ENCODE results near the gene ST6GAL1.
"Not testable (repeated sequence)": the region's sequence is repeated elsewhere in the genome, so short reads cannot be mapped to it uniquely, and the experiment has no call there.

ST6GAL1 gene

GRCh38 chr3:187025656-187026316, 95.5 kb downstream of the ST6GAL1 start:
- DNase-seq: no peak

- no peak for DNase-seq
These were observed 96.0 kb downstream of the ST6GAL1 start for GRCh38 chr3:187026317-187026670.

GRCh38 chr3:187027531-187028278, 97.4 kb downstream of the ST6GAL1 start:
- DNase-seq: no peak

GRCh38 chr3:187031934-187032333, 101.6 kb downstream of the ST6GAL1 start:
- no peak for DNase-seq

GRCh38 chr3:187036394-187036793, 106.1 kb downstream of the ST6GAL1 start:
- no peak for DNase-seq

GRCh38 chr3:187039100-187039722, 108.9 kb downstream of the ST6GAL1 start:
- DNase-seq: no peak

- no peak for DNase-seq
These were observed 109.5 kb downstream of the ST6GAL1 start for GRCh38 chr3:187039723-187040414.

DNA sequence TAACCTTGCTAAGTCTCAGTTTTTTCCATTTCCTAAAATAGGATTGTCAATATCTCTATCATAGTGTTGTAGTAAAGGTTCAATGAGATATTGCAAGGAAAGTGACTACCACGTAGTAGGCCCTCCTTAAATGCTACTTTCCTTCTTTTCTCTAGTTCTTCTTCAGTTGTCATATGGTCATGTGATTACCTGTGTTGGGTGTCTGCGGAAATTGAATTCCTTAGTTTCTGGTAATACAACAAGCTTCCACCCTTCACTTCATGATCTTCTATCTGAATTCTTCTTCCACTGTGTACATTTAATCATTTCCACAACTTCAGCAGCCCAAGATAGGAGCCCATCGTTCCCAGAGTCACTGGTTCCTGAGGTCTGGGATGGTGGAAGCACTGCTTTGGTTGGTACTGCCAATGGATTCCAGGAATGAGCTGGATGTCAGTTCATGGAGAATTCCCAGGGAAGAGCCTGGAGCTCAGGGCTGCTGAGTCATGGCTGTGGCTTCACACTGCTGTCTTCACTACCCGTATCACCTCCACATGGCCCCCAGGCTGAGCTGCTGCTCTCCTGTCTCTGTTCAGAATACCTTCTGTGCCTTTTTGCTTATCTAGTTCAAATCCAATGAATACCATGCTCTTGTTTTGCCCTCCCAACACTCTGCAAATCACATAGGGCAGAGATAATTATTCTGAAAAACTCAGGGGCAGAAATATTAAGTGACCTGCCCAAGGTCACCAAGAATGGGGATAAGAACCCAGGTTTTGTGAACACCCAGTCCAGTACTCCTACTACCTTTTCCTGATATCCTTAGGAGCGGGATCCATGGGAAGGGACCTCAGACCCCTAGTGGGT, 110.4 kb downstream of the ST6GAL1 start:
- no peak for DNase-seq

- DNase-seq: no peak
These were observed 111.3 kb downstream of the ST6GAL1 start for GRCh38 chr3:187041362-187042307.

GRCh38 chr3:187042346-187042745, 112.0 kb downstream of the ST6GAL1 start:
- DNase-seq: no peak

- no peak for DNase-seq
These were observed 112.6 kb downstream of the ST6GAL1 start for GRCh38 chr3:187042874-187043458.

- DNase-seq: no peak
These were observed 113.9 kb downstream of the ST6GAL1 start for GRCh38 chr3:187044206-187044605.

DNA sequence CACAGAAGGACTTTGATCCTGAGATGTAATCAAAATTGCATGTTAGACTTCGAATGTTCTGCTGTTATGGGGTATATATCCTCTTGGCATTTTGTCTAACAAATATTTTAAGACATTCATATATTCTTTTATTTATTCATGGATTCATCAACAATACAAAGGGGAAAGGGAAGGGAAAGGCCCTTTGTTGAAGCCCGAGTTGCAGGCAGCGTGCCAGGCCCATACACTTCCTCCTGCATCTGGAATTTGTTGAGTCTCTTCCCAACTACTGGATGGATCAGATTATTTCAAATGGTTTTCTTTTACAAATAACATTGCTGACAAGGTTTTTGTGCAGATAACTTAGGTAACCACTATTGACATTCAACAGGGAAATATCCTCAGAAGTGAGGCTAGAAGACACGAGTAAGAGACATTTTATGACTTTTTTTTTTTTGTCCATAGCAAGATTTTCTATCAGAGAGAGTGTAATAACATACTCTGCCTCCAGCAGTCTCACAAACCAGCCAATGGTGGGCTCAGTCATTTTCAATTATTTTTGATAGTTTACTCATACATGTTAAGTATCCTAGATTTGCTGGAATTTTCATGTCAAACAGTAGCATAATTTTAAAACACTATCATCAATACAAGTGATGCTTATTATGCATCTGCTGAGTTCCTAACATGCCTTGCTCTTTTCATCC, 114.7 kb downstream of the ST6GAL1 start:
- no peak for DNase-seq

GRCh38 chr3:187046033-187046432, 115.7 kb downstream of the ST6GAL1 start:
- no peak for DNase-seq

DNA sequence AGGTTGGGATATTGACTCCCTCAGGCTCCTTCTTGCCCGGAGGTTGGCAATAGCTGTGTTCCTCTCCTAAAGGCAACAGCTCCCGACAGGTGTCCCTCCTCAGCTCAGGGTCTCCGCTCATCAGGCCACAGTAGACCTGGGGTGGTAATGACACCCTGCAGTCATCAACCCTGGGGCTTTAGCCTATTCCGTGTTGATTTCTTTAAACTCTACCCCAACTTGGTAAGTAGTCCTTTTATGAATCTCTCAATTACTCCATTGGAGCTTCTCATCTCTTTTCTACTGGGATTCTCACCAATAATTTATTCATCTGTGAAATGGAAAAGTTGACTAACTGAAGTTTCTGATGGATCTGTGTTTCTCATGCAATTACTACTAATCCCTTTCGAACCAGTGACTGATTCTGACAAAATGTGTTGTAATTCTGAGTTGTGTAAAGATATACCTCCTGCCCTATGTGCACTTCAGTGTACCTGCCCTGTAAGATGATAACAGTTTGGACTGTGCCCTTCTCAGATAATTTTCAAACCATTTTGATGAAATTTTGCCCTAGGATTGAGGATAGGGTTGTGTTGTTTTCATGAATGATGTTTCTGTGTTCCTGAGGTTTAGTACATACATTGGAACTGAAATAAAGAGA, 119.3 kb downstream of the ST6GAL1 start:
- no peak for DNase-seq

- no peak for DNase-seq
These were observed 120.7 kb downstream of the ST6GAL1 start for GRCh38 chr3:187051066-187051465.

GRCh38 chr3:187051724-187052366, 121.5 kb downstream of the ST6GAL1 start:
- DNase-seq: no peak

DNA sequence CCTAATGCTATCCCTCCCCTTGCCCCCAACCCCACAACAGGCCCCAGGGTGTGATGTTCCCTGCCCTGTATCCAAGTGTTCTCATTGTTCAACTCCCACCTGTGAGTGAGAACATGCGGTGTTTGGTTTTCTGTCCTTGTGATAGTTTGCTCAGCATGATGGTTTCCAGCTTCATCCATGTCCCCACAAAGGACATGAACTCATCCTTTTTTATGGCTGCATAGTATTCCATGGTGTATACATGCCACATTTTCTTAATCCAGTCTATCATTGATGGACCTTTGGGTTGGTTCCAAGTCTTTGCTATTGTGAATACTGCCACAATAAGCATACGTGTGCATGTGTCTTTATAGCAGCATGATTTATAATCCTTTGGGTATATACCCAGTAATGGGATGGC, 122.1 kb downstream of the ST6GAL1 start:
- DNase-seq: not testable (repeated sequence)

DNA sequence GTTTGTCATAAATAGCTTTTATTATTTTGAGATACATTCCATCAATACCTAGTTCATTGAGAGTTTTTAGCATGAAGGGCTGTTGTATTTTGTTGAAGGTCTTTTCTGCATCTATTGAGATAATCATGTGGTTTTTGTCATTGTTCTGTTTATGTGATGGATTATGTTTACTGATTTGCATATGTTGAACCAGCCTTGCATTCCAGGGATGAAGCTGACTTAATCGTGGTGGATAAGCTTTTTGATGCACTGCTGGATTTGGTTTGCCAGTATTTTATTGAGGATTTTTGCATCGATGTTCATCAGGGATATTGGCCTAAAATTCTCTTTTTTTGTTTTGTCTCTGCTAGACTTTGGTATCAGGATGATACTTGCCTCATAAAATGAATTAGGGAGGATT, 124.1 kb downstream of the ST6GAL1 start:
- DNase-seq: not testable (repeated sequence)

All from NCI-H187 (cell line).